Nephron (organoid): ENCODE results near the gene LDAF1.

Experiments used
- H3K27ac Mint-ChIP-seq, 3 experiments: 2 replicates each; pipeline ENCODE4 v1.8.0; 2020; ENCODE audit warnings: mixed read lengths in 3 of 3, mild to moderate bottlenecking in 2 of 3, moderate library complexity in 1 of 3
- H3K27me3 Mint-ChIP-seq: 2 replicates; pipeline ENCODE4 v1.8.0; 2021; ENCODE audit warnings: low read depth, mild to moderate bottlenecking, moderate library complexity, mixed read lengths
- H3K36me3 Mint-ChIP-seq: 2 replicates; pipeline ENCODE4 v1.8.0; 2020; ENCODE audit warnings: low read depth, mixed read lengths
- H3K4me1 Mint-ChIP-seq: 2 replicates; pipeline ENCODE4 v1.8.0; 2020; ENCODE audit warnings: mixed read lengths
- H3K4me3 Mint-ChIP-seq, 3 experiments: 2 replicates each; pipeline ENCODE4 v1.8.0; 2020; ENCODE audit warnings: mild to moderate bottlenecking in 3 of 3, mixed read lengths in 3 of 3, moderate library complexity in 2 of 3
- H3K9me3 Mint-ChIP-seq: 2 replicates; pipeline ENCODE4 v1.8.0; 2020; ENCODE audit warnings: mixed read lengths
- TF ChIP-seq, protein P1 (sequence below), 3 experiments: fragments of 200-600 bp; sonication (generic); IDR thresholded peaks; one replicate each; pipeline ENCODE4 v1.5.0; 2021; ENCODE audit warnings: antibody characterized with exemption in 3 of 3; ENCODE audit not compliant: unreplicated experiment in 3 of 3

The LDAF1 gene

DNA sequence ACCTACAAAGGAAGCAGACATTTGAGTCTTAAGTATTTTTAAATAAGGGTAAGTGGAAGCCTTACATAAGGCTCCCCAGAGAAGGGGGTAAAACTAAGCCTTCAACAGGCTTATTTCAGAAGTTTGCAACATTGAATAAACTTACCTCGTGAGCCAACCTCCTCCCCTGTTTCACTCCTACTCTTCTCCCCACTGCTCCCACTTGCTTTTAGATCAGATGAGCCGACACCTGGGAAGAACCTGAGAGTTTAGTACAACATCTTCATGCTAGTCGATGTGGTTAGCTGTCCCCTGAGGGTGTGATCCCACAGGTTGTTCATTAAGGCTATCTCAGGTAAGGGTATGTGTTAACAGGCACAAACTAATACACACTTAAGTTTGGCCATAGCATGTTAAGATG lies 39.1 kb downstream of the LDAF1 start:
- H3K9me3 Mint-ChIP-seq = no peaks in the 10 kb centered on the region
- TF ChIP-seq, protein P1, sequence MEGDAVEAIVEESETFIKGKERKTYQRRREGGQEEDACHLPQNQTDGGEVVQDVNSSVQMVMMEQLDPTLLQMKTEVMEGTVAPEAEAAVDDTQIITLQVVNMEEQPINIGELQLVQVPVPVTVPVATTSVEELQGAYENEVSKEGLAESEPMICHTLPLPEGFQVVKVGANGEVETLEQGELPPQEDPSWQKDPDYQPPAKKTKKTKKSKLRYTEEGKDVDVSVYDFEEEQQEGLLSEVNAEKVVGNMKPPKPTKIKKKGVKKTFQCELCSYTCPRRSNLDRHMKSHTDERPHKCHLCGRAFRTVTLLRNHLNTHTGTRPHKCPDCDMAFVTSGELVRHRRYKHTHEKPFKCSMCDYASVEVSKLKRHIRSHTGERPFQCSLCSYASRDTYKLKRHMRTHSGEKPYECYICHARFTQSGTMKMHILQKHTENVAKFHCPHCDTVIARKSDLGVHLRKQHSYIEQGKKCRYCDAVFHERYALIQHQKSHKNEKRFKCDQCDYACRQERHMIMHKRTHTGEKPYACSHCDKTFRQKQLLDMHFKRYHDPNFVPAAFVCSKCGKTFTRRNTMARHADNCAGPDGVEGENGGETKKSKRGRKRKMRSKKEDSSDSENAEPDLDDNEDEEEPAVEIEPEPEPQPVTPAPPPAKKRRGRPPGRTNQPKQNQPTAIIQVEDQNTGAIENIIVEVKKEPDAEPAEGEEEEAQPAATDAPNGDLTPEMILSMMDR (IDR thresholded peaks at IDR 0.05; ENCODE audit: unreplicated experiment in 3 of 3) = no peak
- H3K4me3 Mint-ChIP-seq = no peak overlapping the region
- peaks cover 23% of the 10 kb centered on the region for H3K27me3 Mint-ChIP-seq
- no peaks in the 10 kb centered on the region for H3K36me3 Mint-ChIP-seq
- no peak overlapping the region for H3K27ac Mint-ChIP-seq
- no peaks in the 10 kb centered on the region for H3K4me1 Mint-ChIP-seq

DNA sequence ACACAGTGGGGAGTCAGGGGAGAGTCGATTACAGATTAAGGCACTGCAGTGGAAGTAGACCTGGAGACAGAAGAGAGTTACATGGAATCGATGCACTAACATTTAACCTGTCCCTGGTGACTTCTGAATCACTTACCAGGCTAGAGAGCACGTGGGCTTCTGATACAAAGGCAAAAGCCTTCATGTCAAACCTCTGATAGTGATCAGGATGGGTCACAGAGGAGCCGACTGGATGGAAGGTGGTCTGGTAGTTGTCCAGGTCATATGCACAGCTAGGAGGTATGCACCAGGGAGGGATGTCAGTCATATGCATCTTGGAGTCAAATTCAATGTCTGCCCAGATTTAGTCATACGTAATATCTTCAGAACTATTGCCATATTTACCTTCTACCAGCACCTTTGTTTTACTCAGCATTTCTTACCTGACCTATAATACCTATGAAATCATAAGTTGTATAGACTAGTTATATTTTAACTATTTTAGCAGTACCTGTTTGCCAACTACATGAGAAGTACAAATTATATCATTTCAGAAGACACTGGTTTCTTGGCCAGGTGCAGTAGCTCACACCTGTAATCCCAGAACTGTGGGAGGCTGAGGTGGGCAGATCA lies 41.2 kb downstream of the LDAF1 start:
- H3K4me1 Mint-ChIP-seq = no peaks in the 10 kb centered on the region
- H3K27me3 Mint-ChIP-seq = peaks cover 10% of the 10 kb centered on the region
- no peak overlapping the region for H3K27ac Mint-ChIP-seq
- no peak overlapping the region for H3K4me3 Mint-ChIP-seq
- H3K36me3 Mint-ChIP-seq = no peaks in the 10 kb centered on the region
- TF ChIP-seq, protein P1 (IDR thresholded peaks at IDR 0.05; ENCODE audit: unreplicated experiment in 3 of 3) = no peak
- H3K9me3 Mint-ChIP-seq = no peaks in the 10 kb centered on the region

DNA sequence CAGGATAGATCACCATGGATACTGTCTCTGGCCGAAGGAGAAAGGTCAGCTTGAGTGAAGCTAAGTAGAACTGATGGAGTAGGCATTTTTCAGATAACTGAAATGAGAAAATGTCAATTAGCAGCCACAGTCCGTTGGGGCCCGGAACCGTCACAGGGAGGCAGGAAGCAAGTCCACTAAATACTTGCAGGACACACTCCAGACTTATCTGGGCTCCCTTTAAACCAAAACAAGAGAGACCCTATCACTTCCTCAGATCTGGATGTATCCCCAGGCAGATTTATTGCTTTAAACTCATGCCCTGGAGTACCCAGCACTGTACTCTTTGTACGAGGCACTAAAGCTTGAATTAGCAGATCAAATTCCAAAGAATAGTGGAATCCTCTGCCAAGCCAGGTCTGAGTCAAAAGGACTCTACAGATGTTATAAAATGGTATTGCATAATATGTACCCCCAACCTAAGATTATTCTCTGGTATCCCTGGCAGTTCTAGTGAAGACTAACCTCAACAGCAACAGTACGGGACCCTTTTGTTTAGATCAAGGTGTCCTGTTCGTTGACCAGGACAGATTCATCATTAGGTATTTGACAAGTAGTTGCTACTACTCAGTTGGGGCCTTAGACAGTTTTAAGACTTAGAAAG lies 44.8 kb downstream of the LDAF1 start:
- TF ChIP-seq, protein P1 (IDR thresholded peaks at IDR 0.05; ENCODE audit: unreplicated experiment in 3 of 3) = no peak
- Mint-ChIP-seq H3K27ac (no peak overlapping the region), H3K36me3 (no peaks in the 10 kb centered on the region), H3K4me3 (no peak overlapping the region), H3K4me1 (no peaks in the 10 kb centered on the region), H3K9me3 (no peaks in the 10 kb centered on the region), H3K27me3 (peaks cover 12% of the 10 kb centered on the region)

DNA sequence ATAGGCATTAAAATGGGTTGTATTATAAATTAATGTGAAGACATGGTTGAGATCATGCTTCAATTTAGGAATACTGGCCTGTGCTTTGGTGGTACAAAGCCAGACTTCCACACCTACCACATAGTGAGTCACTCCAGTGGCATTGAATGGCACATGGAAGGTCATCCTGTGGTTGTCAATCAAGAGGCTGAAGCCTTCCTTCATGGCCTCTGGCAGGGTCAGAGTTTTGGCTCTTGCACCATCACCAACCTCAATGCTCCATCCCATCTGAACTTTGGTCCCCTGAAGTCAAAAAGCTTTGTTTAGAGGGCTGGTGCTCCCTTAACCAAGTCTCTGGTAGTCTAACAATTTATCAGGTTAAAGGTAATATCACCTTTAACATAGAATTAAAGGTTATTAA lies 46.8 kb downstream of the LDAF1 start:
- H3K9me3 Mint-ChIP-seq = no peaks in the 10 kb centered on the region
- H3K4me3 Mint-ChIP-seq = no peak overlapping the region
- H3K4me1 Mint-ChIP-seq = no peaks in the 10 kb centered on the region
- H3K27ac Mint-ChIP-seq = no peak overlapping the region
- TF ChIP-seq, protein P1 (IDR thresholded peaks at IDR 0.05; ENCODE audit: unreplicated experiment in 3 of 3) = no peak
- H3K27me3 Mint-ChIP-seq = peaks cover 12% of the 10 kb centered on the region
- H3K36me3 Mint-ChIP-seq = no peaks in the 10 kb centered on the region

DNA sequence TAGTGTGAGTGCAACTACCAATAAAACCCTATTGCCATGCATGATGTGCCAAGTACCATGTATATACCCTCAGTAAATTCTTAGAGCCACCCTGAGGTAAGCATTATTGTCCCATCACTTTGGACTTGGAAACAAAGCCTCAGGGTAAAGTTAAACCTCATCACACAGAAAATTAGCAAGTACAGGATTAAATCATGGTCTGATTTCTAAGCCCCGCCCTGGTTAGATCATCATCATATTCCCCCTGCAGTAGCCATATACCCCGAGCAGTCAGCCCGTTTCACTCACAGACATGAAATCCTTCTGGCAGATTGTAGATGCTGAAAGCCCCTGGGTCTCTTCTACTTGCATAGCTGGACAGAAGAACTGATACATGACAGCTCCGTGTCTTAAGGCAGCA lies 48.1 kb downstream of the LDAF1 start:
- Mint-ChIP-seq H3K36me3 (no peaks in the 10 kb centered on the region), H3K27ac (no peak overlapping the region), H3K27me3 (peaks cover 12% of the 10 kb centered on the region), H3K4me1 (no peaks in the 10 kb centered on the region), H3K9me3 (no peaks in the 10 kb centered on the region), H3K4me3 (no peak overlapping the region)
- TF ChIP-seq, protein P1 (IDR thresholded peaks at IDR 0.05; ENCODE audit: unreplicated experiment in 3 of 3) = no peak
